MCF 10A (cell line): Measurements from ENCODE around the gene GABRR3. TPM values are rescaled to one million over a fixed set of nuclear protein-coding genes. Genes with fewer than 3 reads are reported as not detected.

Experiments
- BruUV-seq: library from RNA; stranded (reverse); fragments of 400-500 nt; replicated peaks from 2 replicates; lab custom pipeline; 2021; lab: Mats Ljungman, UMichigan
- CTCF ChIA-PET: fragments of 300-600 bp; sonication (Branson Sonifier 250); formaldehyde crosslinking; extraction: SDS; loops from one replicate; lab custom pipeline; 2021; ENCODE audit warnings: antibody characterized with exemption, inconsistent platforms; lab: Yijun Ruan, JAX
- POLR2A ChIA-PET: fragments of 300-600, 350-650 bp; sonication (Branson Sonifier 250); formaldehyde crosslinking; extraction: SDS; loops from one replicate; lab custom pipeline; 2020; ENCODE audit warnings: antibody characterized with exemption, inconsistent platforms; lab: Yijun Ruan, JAX
- DNase-seq: peaks from one replicate; pipeline ENCODE4 v3.0.0-alpha.2; 2018; ENCODE audit not compliant: unreplicated experiment
- H3K27ac Mint-ChIP-seq: one replicate; pipeline ENCODE4 v1.8.0; 2022; ENCODE audit warnings: mild to moderate bottlenecking, low read depth, mixed read lengths; ENCODE audit not compliant: unreplicated experiment
- H3K27me3 Mint-ChIP-seq: one replicate; pipeline ENCODE4 v1.8.0; 2022; ENCODE audit warnings: mixed read lengths; ENCODE audit not compliant: insufficient read depth, unreplicated experiment
- H3K36me3 Mint-ChIP-seq: one replicate; pipeline ENCODE4 v1.8.0; 2022; ENCODE audit warnings: mild to moderate bottlenecking, moderate library complexity, mixed read lengths; ENCODE audit not compliant: insufficient read depth, unreplicated experiment
- H3K4me1 Mint-ChIP-seq: one replicate; pipeline ENCODE4 v1.8.0; 2022; ENCODE audit warnings: mixed read lengths; ENCODE audit not compliant: insufficient read depth, unreplicated experiment
- H3K4me3 Mint-ChIP-seq: one replicate; pipeline ENCODE4 v1.8.0; 2022; ENCODE audit warnings: mild to moderate bottlenecking, moderate library complexity, mixed read lengths; ENCODE audit not compliant: unreplicated experiment
- H3K9me3 Mint-ChIP-seq: one replicate; pipeline ENCODE4 v1.8.0; 2022; ENCODE audit warnings: mixed read lengths; ENCODE audit not compliant: unreplicated experiment
- CTCF ChIP-seq: fragments of 200-600 bp; IDR thresholded peaks from one replicate; pipeline ENCODE4 v1.8.0; 2022; ENCODE audit warnings: antibody characterized with exemption, mild to moderate bottlenecking; ENCODE audit not compliant: unreplicated experiment
- intact Hi-C: fragments of 100-400 bp; cut with micrococcal nuclease; formaldehyde crosslinking; loops from 2 replicates; pipeline ENCODE4 v1.14.1; 2022
- total RNA-seq: library from RNA; stranded (reverse); gene quantifications from 2 replicates; pipeline ENCODE4 v1.2.3, GENCODE V29; 2022

Gene GABRR3
- total RNA-seq, 1 experiment from 2014 or later: not detected

GRCh38 chr3:97960993-97961766, 73.9 kb downstream of the GABRR3 start:
- no peak for DNase-seq
- Mint-ChIP-seq H3K36me3 (peaks cover 92% of the 10 kb centered on the region), H3K27ac (peak overlapping the region; percentile 80), H3K4me1 (peaks cover 9% of the 10 kb centered on the region), H3K27me3 (no peaks in the 10 kb centered on the region), H3K4me3 (no peak overlapping the region), H3K9me3 (no peaks in the 10 kb centered on the region)
- ChIA-PET POLR2A (interaction anchor here (0.9 to 1.5 kb wide), 2 partner anchors 9 to 10 kb away, joined by 3 to 5 read pairs; no protein-coding TSS in a partner anchor), CTCF (interaction anchor here (0.6 to 0.7 kb wide), 2 partner anchors 61 to 773 kb away, joined by 3 read pairs; no protein-coding TSS in a partner anchor)
- TF ChIP-seq CTCF: no peak
- intact Hi-C loops: no loop called here
- no TSS peak for BruUV-seq

- BruUV-seq: no TSS peak
- Mint-ChIP-seq H3K9me3 (no peaks in the 10 kb centered on the region), H3K36me3 (peaks cover 92% of the 10 kb centered on the region), H3K4me3 (no peak overlapping the region), H3K4me1 (peaks cover 9% of the 10 kb centered on the region), H3K27ac (no peak overlapping the region), H3K27me3 (no peaks in the 10 kb centered on the region)
- ChIA-PET POLR2A (interaction anchor here (0.9 to 1.5 kb wide), 2 partner anchors 8 to 11 kb away, joined by 3 to 5 read pairs; no protein-coding TSS in a partner anchor), CTCF (interaction anchor here (1.0 kb wide), 1 partner anchor 138 kb away, joined by 4 read pairs; no protein-coding TSS in a partner anchor)
- TF ChIP-seq CTCF: no peak
- no peak for DNase-seq
- intact Hi-C loops: no loop called here
These were observed 74.6 kb downstream of the GABRR3 start for GRCh38 chr3:97960551-97960950.

- POLR2A ChIA-PET: interaction anchor here (0.7 kb wide), 1 partner anchor 629 kb away, joined by 3 read pairs; no protein-coding TSS in a partner anchor
- Mint-ChIP-seq H3K4me1 (peaks cover 9% of the 10 kb centered on the region), H3K9me3 (no peaks in the 10 kb centered on the region), H3K4me3 (no peak overlapping the region), H3K36me3 (peaks cover 91% of the 10 kb centered on the region), H3K27me3 (no peaks in the 10 kb centered on the region), H3K27ac (no peak overlapping the region)
- CTCF ChIA-PET: interaction anchor here (1.0 to 1.1 kb wide), 2 partner anchors 44 to 137 kb away, joined by 3 to 4 read pairs; no protein-coding TSS in a partner anchor
- intact Hi-C loops: no loop called here
- no peak for TF ChIP-seq CTCF
- no TSS peak for BruUV-seq
- no peak for DNase-seq
These were observed 75.2 kb downstream of the GABRR3 start for GRCh38 chr3:97959872-97960271.

- H3K4me1 Mint-ChIP-seq: peaks cover 9% of the 10 kb centered on the region
- POLR2A ChIA-PET: interaction anchor here (0.6 kb wide), 1 partner anchor 157 kb away, joined by 5 read pairs; no protein-coding TSS in a partner anchor
These were observed 76.3 kb downstream of the GABRR3 start for GRCh38 chr3:97958796-97959195.

More at GRCh38 chr3:97958796-97959195, 76.3 kb downstream of the GABRR3 start:
- Mint-ChIP-seq H3K27ac (no peak overlapping the region), H3K27me3 (no peaks in the 10 kb centered on the region), H3K9me3 (no peaks in the 10 kb centered on the region), H3K4me3 (no peak overlapping the region), H3K36me3 (peaks cover 88% of the 10 kb centered on the region)
- no peak for TF ChIP-seq CTCF
- no TSS peak for BruUV-seq
- CTCF ChIA-PET: interaction anchor here (0.6 to 1.9 kb wide), 5 partner anchors 43 to 193 kb away, joined by 3 to 8 read pairs (median 3); no protein-coding TSS in a partner anchor
- intact Hi-C loops: no loop called here
- no peak for DNase-seq
